ENCODE measurements around the gene COQ8A.

Gene COQ8A

DNA sequence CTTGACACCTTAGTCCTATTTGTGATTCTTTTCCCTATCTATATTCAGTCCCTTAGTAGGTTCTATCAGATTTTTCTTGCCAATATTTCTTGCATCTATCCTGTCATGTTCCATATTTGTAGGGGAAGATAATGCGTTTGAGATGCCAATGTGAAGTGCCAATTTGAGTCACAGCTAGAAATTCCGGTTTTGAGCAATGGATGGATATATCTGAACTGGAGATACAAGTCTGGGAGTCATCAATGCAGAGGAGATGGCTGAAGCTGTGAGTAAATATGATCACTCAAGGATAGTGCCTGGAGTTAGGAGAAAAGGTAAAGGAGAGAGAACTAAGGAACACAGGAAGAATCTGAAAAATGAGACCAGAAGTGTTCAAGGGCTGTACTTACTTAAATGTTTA lies 93.8 kb downstream of the COQ8A start:
- DNase-seq = no peak

DNA sequence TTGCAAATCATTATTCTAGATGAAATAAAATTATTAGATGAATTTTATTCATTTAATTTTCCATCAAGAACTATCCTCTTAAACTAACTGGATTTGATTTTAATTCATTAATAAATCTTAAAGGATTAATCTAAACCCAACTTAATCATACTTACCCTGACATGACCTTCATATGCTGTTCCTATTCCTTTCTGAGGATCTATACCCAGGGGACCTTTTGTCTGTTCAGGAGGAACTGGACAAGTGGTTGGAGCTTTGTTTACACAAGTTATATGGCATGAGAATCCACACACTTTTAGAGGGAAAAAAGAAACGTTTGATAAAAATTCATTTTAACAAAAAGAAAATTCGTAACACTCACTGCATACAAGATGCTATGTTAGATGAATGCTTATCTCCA lies 95.2 kb downstream of the COQ8A start:
- DNase-seq = no peak

DNA sequence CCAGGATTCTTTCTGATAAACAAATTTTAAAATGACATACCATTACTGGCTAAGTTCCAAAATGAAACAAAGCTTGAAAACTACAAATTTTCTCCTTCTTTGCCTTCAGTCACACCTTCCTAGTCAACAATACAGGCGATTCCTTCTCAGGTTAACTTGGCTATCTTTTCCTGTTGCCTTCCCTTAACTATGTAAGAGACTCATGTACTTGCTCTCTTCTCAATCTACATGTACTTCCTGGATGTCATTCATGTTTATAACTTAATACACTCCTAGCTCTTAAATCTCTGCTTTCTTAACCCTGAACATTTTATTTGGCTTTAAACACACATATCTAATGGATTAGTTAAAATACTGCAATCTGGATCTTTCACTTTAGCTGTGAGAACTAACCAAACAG lies 97.0 kb downstream of the COQ8A start:
- DNase-seq = no peak

Data from NCI-H510A (cell line).